DMS 273 treated with DMSO at 0.1 percent for 48 hours (cell line): ENCODE results near the gene XRCC3.

Experiments used
- DNase-seq: peaks from one replicate; lab custom pipeline; 2025; lab: John Stamatoyannopoulos, UW

XRCC3 gene

DNA sequence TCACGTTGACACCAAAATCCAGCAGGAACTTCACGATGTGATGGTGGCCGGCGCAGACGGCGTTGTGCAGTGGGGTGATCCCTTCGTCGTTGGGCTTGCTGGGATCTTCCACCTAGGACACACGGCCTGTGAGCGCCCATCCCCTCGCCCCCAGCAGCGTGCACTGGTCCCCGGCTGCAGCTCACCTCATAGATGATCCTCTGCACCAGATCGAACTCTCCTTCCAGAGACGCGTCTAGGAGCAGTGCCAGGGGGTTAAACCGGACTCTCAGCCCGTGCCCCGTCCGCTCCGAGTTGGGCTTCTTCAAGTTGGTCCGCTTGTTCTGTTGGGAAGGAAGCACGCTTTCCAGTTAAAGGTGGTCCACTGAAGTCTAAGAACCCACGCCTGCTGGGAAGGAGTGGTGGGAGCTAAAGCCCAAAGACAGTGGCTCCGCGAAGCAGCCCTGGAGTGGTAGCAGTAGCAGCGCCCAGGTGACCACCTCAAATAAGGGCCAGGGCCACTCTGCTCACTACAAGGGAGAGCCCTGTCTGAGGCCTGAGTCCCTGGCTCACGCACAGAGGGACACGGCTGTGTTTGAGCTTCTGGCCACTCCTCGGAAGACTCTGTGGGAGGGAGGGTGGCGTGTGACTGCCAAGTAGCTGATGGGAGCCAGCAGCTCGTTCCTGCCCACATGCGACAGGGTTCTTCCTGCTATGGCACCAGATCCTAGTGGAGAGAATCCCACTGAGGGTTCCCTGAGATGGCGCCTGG, 23.6 kb upstream of the XRCC3 start:
- no peak for DNase-seq

DNA sequence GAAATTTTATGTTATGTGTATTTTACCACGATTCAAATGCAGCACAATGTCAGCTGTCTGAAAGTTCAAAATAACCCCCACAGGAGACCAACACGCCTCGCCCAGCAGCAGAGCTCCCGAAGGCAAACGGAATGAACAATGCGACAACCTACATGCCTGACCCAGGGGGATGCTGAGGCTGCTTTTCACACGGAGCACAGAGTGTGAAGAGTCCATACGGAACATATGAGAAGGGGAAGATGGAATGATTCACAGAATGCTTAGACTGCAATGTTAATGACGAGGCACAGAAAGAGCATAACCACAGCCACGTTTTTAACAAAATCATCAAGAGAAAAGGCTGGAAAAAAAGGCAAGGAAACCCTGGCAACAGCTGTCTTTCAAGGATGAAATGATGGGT, 22.9 kb upstream of the XRCC3 start:
- DNase-seq: no peak

DNA sequence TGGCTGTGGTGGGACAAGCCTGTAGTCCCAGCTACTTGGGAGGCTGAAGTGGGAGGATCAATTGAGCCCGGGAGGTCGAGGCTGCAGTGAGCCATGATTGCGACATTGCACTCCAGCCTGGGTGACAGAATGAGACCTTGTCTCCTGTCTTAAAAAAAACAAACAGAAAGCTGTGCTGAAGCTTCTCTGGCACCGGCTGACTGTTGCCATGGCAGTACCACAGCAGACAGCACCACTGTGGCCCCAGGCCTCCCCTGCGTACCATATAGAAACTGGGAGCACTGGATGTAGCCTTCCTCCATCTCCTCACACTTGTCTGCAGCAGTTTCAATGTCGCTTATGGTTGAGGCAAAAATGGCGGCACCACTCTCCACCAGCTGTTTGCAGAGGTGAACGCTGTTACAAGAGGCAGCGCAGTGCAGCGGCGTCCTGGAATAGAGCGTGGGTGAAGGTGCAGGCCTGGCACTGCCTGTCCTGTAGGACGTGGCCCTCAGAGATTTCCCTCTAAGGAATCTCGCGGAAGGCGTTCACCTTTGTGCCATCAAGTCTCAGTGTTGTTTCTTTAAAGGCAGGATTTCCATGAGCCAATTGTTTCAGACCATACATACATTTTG, 22.3 kb upstream of the XRCC3 start:
- DNase-seq: no peak

DNA sequence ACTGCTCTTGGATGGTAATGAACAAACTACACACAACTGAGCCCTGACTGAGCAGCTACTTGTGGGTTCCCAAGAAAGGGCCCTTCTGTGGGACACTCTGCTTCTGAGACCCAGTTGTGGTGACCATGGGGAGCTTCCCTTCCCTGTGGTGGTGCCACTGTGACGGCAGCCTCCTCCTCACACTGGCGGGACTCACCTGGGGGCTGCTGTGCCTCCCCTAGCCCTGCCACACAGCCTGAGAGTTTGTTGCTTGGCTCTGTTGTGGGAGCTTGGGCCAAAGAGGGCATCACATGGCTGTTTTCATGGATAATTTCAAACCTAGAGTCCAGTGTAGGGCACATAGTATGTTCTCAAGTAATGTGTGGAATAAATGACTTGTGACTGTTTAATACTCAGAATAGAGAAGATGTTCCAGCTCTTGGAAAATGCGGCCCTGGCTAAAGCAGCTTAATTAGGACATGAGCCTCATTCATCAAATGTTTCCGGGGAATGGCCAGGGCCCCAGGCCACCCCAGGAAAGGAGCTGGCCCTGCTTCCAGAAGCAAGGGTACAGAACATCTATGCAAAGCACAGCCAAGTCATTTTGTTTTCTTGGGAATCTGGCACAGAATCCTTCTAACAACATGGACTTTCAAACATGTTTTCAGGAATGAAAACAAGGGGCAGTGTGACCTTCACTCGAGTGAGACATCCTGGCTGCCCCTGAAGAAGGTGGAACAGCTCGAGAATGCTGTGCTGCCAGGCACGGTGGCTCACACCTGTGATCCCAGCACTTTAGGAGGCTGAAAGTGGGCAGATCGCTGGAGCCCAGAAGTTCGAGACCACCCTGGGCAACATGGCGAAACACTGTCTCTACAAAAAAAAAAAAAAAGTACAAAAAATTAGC, 21.5 kb upstream of the XRCC3 start:
- DNase-seq: no peak

DNA sequence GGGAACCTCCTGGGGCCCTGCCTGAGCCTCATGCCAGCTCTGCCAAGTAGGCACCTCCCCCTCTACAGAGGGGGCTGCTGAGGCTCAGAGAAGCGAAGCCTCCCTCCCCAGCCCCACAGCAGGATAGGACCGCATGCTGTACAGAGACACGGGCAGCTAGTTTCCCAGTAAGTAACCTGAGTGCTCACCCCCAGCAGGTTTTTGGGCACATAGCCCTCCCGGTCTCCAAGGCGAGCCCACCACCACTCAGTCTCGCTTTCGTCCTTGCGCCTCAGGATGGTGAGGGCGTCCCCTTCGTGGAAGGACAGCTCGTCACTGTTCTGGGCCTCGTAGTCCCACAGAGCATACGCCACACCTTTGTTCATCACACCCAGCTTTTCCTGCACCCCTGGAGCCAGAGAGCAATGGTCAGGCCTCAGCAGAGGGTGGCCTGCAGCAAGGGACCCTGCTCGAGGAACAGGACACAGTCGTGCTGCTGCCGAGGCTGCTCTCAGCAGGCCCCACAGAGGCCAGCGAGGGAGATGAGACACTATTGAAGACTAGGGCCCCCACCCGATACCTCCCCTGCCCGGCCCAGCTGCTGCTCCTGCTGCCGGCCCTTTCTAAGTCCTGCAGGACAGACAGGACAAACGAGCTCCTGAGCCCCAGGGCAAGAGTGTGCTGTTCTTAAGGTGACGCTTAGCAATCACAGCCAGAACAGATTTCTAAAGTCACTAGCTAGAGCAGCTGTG, 20.7 kb upstream of the XRCC3 start:
- no peak for DNase-seq

DNA sequence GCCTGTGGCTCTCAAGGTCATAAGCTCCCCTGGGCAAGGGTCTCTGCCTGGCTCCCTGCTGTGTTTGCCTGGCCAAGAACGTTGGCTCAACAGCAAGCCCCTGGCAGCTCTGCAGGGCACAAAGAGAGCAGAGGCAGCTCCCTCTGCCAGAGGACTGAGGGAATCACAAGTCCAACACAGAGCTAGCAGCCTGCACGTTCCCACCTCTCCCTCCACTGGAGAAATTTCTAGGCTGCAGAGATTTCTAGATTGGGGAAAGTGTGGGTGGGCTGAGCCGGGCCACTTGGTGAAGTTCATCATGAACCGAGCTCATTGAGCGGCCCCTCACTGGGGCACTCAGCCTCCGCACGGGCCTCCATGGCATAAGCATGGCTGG, 20.2 kb upstream of the XRCC3 start:
- DNase-seq: no peak

DNA sequence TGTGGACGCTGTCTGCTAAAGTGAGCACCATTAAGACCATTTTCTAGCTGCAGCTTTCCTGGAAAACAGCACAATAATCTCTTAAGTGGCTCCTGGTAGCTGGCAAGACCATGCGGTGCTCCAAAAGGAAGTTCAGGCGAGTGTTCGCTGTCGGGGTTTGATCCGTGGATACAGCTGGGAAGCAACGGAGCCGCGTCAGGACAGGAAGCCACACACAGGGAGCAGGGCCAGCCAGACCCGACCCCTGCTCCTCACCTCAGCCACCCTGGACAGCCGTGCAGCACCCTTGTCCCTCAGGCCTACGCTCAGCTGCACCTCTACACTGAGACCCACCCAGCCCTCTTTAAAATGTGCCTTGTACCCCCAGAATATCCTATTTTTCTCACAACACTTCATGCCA, 19.8 kb upstream of the XRCC3 start:
- DNase-seq: no peak

DNA sequence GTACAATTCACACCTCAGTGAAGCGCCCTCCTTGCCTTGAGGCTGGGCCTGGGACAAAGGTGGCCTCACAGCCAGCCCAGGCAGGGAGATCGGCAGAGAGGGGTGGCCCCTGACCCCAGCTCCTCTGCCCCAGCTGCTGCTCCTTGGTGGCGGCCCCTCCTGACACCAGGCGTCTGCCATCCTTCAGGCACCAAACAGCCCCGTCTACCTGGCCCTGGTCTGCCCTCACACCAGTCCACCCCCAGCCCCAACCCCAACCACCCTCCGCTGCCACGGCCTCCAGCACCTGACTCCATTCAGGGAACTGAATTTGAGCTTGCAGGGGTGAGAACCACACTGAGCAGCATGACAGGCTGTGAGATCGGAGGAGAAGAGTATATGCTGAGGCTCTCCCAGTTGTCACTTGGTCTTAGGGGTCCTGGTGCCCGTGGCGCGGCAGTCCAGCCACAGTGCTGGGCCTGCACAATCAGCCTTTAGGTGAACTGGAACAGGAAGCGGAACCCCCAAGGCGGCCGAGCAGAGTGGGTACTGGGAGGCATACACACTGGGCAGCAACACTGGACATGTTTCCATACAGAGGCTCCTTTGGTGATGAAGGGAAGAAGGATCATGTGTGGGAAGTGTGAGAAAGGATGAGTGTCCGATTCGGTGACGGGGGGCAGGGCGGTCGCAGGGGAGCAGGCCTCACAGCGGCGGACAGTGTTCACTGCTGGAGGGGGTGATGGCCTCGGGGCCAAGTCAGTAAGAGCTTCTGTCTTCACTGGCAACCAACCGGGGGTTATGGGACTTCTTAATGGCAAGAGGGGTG, 19.0 kb upstream of the XRCC3 start:
- no peak for DNase-seq

DNA sequence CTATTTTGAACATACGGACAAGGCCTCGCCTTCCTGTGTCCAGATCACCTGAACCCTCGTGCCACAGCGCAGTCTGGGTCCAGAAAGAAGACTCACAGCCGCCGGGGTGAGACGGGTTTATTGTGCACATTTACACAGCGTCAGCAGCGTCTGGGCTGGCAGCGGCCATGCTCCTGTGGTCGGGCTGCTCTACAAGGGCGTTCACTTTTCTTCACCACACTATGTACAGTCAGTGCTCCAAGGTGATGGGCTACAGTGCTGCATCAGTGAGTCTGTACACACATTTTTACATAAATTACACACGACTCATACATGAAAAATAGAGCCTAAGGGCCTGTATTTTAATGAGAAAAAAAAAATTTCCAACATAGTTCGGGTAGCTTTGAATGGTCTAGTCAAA, 18.4 kb upstream of the XRCC3 start:
- DNase-seq: no peak

DNA sequence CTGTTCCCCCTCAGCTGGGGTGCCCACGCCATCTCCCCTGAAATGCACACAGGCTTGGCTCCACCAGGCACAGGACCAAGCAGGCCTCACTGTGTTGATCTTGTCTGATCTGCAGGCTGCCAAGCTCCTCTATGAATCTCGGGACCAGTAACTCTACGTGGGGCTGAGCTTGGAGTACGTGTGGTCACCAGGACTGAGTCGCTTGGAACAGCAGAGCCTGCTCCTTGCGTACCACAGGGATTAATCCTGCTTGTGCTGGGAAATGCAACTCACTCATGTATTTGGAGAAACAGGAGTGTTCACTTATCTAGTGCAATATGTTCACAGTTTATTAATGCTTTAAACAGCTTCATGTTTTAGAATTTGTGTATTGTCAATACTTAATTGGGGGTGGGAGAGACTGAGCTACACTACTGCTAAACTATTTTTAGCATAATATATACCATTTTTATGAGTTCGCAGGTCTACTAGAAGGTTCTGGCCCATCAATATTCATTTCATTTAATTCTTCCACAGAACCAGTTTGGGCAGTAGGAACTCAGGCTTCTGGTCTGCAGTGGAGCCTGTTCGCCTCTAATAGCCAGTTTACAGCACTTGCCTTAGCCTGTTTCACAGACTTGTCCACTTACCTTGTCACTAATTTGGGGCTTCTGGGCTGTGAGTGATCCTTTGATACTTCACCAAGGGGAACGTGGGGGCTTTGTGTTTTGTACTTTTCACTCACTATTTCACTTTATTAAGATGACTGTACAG, 17.8 kb upstream of the XRCC3 start:
- no peak for DNase-seq

DNA sequence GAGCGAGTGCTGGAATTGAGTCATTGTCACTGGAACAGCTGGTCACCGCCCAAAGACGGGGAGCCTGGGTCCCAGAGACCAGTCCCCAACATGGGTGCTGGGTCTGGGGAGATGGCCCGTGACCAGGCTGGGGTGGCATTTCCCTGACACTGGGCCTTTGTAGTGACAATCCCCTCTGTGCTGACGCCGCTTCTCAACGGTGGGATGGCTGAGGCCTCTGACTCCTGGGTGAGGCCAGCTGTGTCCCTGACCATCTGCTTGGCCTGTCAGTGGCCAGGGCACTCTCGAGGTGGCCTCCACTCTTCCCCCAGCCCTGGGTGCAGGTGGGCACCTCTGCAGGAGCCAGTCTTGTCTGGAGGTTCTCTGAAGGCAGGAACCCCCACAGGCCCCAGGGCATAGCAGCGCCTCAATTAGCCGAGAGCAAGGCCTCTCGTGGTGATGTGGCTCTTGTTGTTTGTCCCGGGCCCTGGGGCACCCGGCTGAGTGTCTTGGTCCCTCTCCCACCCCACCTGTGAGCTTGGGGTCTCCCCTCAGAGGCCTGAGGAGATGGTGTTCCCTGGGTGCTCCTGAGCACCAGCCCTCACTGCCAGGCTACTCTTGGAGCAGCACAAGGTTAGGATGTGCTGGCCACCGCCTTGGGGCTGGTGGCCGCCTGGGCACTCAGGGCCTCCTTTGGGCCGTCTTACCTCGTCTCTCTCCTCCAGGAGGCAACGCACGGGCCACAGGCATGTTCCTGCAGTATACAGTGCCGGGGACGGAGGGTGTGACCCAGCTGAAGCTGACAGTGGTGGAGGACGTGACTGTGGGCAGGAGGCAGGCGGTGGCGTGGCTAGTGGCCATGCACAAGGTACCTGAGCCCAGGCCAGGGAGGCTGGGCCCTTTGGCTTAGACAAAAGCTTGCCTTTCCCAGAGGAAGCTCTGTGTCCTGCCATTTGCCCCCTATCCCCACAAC, 16.9 kb upstream of the XRCC3 start:
- DNase-seq: no peak

DNA sequence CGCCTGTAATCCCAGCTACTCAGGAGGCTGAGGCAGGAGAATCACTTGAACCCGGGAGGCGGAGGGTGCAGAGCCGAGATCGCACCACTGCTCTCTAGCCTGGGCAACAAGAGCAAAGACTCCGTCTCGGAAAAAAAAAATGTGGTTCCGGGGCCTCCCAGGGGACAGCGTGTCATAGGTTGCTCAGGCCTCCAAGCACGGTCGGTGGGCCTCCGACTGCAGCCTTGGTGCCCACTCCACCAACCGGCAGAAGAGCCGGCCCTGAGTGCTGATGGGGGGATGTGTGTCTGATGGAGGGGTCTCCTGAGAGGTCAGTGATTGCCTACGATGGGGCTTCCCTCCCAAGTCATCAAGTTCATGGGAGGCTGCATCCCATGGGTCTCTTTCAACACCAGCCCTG, 16.2 kb upstream of the XRCC3 start:
- no peak for DNase-seq

DNA sequence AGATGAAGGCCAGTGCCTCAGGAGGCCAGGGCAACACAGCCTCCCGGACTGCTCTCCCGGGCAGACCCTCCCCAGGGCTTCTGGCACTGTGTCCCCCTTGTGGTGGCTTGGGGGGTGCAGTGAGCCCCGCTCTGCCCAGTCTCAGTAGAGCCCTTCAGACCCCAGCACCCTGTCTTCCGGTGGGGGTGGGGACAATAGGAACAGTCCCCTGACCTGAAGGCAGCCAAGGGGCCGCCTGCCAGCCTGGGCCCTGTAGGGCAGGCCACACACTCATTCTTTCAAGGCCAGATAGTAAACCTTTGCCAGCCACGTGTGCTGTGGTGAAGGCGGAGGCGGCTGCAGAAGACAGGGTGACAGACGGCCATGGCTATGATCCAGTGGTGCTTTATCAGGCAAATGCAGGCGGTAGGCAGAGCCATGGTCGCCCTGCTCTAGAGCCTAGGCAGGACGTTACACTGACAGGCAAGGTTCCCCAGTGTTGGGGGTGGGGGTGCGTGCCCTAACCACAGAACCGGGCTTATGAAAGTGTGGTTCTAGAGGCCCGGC, 15.3 kb upstream of the XRCC3 start:
- no peak for DNase-seq

DNA sequence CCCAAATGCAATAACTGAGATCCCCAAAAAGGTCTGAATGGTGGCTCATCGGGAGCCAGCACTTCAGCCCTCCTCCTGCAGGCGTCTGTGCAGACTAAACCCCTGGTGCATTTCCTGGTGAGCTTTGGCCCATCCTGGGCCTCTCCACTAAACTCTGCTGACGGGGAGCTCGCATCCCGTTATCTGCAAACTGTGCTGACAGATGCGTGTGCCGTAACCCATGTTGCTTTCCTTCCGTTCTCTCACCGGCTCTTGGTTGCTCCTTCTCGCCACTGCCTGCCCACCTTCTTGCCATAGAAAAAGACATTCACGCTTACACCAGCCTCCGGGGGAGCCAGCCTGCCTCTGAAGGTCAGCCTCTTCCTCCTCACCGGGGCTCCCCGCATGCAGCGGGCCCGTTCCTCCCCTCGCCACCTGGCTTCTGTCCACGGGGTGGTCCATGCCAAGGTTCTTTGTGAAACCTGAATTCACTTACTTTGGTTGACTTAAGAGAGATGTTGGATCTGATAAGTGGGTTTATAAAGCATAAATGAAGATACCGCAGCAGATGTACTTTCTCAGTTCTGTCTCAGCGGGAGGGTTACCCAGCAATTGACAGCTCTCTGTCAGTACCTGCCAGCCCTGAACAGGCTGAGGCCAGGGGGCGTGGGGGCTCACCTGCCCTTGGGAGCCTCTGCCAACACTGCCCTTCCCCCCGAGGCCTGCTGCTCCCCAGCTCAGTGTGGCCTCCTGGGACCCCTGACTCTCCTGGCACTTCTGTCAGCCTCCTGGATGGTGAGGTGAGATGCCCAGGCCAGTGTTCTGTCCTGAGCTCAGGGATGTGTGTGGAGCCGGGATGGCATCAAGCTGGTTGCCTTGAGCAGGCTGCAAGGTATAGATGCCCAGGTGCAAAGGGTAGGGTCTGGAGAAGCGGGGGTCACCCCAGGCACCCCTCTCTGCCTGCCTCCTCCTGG, 14.5 kb upstream of the XRCC3 start:
- no peak for DNase-seq

DNA sequence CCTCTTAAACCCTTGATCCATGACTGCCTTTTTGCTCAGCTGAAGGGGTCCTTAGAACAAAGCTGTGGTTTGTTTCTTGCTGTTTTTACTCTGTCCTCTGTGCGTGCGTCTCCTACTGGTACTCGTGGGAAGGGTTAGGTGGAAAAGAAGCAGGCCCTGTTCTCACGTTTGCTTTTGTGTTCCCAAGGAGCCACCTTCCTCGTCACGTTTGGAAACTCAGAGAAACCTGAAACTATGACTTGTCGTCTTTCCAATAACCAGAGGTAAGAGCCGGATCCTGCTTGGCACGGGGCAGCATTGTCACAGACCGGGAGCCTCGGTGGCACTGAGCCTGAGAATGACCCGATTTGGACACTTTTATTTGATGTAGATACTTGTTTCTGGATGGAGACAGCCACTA, 13.5 kb upstream of the XRCC3 start:
- DNase-seq: no peak

DNA sequence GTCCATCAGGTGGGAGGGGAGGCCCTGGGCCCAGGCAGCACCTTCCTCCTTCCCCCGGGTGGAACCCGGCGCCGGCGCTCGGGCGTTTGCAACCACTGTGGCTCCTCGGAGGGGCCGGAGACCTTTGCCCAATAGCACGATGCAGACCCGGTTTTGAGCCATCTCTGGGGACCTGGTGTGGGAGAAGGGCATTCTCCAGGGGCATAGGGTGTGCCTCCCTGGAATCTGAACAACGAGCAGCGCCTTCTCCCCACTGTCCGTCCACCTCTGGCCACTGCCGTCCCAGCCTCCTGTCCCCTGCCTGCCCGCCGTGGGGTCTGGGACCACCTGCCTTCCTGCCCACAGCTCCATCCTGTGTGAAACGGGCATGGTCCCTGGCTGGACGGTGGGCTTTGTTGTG, 12.9 kb upstream of the XRCC3 start:
- no peak for DNase-seq

DNA sequence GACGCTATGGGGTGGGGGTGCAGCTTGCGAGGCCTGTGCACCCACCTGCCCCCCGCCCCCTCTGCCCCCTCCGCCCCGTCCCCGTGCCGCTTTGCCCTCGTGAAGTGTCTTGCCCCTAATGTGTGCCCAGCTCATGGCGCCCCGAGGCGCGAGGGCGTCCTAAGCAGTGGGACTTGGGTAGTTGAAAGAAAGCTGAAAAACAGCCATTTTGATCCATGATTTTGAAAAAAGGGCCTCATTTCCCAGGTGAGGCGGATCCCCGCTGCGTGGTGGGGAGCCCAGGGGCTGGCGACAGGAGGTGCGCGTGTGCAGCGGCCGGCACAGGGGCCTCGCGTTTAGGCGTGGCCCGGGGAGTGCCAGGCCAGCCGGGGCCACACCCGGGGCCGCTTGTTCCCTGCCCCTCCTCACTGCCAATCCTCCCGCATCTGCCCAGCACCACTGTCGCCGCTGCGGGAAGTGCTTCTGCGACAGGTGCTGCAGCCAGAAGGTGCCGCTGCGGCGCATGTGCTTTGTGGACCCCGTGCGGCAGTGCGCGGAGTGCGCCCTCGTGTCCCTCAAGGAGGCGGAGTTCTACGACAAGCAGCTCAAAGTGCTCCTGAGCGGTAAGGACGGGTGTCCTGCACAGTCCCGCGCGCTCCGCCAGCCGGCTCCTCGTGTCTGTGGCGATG, 12.2 kb upstream of the XRCC3 start:
- DNase-seq: no peak

DNA sequence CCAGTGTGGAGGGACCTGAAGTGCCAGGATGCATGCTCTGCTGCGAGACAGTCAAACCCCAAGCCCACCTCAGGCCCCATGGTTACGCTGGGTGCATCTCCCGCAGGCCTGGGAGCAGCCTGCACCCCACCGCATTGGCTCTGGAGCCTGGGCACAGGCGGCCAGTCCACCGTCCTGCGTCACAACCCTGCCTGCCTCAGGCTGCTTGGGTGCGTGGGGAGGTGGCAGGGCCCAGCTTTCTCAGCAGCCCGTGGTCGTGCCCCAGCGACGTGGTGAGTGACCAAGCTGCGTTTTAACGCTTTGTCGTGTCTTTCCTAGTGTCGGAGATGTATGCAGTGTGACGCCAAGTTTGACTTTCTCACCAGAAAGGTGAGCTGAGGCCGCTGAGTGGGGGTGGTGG, 11.2 kb upstream of the XRCC3 start:
- DNase-seq: no peak
